ENCODE measurements around the gene KIF26A.

KIF26A gene

DNA sequence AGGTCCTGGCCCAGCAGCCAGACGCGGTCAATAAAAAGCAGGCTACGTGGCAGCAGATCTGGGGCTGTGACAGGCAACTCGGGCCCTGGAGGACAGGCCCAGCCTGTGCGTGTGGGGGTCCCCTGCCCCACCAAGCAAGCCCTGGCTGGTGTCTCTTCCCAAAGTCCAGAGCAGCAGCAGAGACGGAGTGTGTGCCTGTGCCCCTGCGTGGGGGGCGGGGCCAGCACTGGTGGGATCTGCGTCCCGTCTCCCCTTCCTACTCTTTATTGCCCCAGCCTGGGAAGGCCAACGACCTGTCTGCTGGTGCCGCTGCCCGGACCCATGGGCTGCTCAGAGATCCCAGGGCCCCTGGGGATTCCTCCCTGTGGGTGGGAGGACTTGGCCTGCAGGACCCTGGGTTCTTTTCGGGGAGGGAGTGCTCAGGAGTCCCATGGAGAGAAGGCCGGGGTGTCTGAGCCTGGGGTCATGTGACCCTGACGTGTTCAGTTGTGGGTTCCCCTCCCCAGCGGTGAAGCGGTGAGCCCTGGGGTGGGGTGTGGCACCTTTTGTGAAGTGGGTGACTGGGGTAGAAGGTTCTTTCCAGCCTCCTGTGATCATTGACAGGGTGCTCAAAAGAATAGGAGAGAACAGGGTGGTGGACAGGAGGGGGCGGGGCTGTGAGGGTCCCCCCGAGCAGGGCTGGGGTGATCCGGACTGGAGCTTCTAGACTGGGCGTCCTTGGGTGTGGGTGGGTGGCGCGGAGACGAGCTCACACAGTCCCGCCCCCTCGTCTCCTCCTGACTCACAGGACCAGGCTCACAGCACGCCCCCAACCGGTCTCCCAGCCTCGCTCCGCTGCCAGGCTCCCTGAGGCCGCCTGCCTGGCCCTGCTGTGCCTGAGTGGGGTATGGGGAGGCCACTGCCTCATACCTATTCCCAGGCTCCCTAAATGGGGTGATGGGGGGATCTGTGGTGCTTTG lies 30.5 kb upstream of the KIF26A start:
- Histone ChIP-seq H3K4me3 (ENCODE audit: low read depth in 1 of 5, low read length in 5 of 5) (no peak overlapping the region), H3K9ac (ENCODE audit: low read length in 5 of 5) (no peak overlapping the region), H3K27ac (ENCODE audit: low read depth, low read length) (no peak overlapping the region), H3K27me3 (ENCODE audit: control insufficient read depth in 5 of 5, insufficient read depth in 4 of 5, low read length in 5 of 5) (peaks cover 10 to 34% (median 21%) of the 10 kb centered on the region in 5 donors), H3K9me3 (ENCODE audit: control insufficient read depth in 5 of 5, low read length in 5 of 5) (no peaks in the 10 kb centered on the region), H3K36me3 (ENCODE audit: control insufficient read depth in 5 of 5, insufficient read depth in 5 of 5, low read length in 5 of 5) (no peaks in the 10 kb centered on the region), H3K4me1 (ENCODE audit: control insufficient read depth in 5 of 5, insufficient read depth in 5 of 5, low read length in 5 of 5) (no peaks in the 10 kb centered on the region)

DNA sequence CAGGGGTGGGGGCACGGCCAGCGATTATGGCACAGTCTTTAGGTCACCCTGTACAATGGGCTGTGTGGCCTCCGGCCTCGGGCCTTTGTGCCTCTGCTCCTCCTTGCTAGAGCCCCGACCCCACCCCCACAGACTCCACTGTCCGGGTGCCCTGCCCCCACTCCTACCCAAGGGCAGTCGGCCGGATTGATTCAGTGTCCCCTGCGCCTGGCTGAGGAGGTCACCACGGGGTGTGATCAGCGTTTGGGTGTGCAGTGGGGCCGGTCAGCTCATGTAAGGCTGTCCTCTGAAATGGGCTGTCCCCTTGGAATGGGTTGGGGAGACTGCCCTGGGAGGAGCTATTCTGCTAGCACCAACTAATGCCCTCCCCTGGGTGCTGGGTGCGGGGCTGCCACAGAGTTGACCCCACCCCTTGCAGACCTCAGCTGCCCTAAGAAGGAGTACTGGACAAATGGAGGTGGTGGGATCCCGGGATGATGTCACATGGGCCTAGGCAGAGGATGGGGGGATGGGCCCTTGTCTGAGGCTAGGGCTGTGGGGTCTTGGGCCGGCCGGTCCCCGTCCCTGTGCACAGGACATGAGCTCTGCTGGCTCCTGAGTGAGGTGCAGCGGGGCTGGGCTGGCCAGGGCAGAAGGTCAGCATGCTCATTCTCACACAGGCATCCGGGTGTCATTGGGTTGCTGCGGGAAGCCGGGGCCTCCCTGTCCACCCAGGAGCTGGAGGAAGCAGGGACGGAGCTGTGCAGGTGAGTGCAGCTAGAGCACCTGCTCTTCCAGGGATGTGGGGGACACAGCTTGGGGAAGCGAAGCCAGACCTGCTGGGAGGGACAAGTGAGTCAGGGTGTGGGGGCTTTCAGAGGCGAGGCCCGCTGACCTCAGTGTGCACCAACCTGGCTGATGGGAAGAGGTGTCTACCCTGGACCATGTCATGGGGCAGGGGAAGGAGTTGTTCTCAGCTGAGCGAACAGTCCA lies 29.5 kb upstream of the KIF26A start:
- H3K4me3 ChIP-seq (ENCODE audit: low read depth in 1 of 5, low read length in 5 of 5) = no peak overlapping the region
- peaks cover 9 to 29% (median 24%) of the 10 kb centered on the region in 5 donors for H3K27me3 ChIP-seq (ENCODE audit: control insufficient read depth in 5 of 5, insufficient read depth in 4 of 5, low read length in 5 of 5)
- no peaks in the 10 kb centered on the region for H3K36me3 ChIP-seq (ENCODE audit: control insufficient read depth in 5 of 5, insufficient read depth in 5 of 5, low read length in 5 of 5)
- H3K27ac ChIP-seq (ENCODE audit: low read depth, low read length) = no peak overlapping the region
- no peaks in the 10 kb centered on the region for H3K9me3 ChIP-seq (ENCODE audit: control insufficient read depth in 5 of 5, low read length in 5 of 5)
- H3K9ac ChIP-seq (ENCODE audit: low read length in 5 of 5) = no peak overlapping the region
- H3K4me1 ChIP-seq (ENCODE audit: control insufficient read depth in 5 of 5, insufficient read depth in 5 of 5, low read length in 5 of 5) = no peaks in the 10 kb centered on the region

DNA sequence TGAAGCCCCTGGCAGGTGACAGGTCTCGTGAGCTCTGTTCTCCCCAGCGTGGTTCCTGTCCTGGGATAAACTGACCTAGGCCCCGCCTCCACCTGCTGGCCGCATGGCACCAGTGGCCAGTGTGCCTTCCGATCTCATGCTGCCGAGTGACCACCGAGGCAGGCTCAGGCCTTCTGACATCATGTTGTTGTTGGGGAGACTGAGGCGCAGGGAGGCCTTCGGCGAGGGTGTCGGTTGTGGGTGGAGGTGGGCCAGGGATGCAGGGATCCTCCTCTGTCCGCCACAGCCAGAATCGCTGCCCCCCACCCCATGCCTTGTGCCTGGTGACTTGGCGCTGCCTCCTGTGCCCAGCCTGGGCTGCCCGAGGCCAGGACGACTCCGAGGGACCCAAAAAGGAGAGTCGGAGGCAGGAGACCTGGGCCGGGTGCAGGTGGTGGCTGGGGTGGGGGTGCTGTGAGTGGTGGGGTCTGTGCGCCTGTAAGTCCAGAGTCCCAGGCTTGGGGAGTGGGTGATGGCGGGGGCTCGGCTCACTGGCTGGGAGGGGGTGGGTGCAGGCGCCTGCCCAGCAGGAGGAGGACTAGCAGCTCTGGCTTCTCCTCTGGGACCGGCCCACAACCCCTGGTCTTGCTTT lies 28.5 kb upstream of the KIF26A start:
- H3K9ac ChIP-seq (ENCODE audit: low read length in 5 of 5) = no peak overlapping the region
- H3K36me3 ChIP-seq (ENCODE audit: control insufficient read depth in 5 of 5, insufficient read depth in 5 of 5, low read length in 5 of 5) = no peaks in the 10 kb centered on the region
- no peak overlapping the region for H3K27ac ChIP-seq (ENCODE audit: low read depth, low read length)
- no peak overlapping the region for H3K4me3 ChIP-seq (ENCODE audit: low read depth in 1 of 5, low read length in 5 of 5)
- no peaks in the 10 kb centered on the region for H3K9me3 ChIP-seq (ENCODE audit: control insufficient read depth in 5 of 5, low read length in 5 of 5)
- no peaks in the 10 kb centered on the region for H3K4me1 ChIP-seq (ENCODE audit: control insufficient read depth in 5 of 5, insufficient read depth in 5 of 5, low read length in 5 of 5)
- peaks cover 12 to 36% (median 30%) of the 10 kb centered on the region in 5 donors for H3K27me3 ChIP-seq (ENCODE audit: control insufficient read depth in 5 of 5, insufficient read depth in 4 of 5, low read length in 5 of 5)

DNA sequence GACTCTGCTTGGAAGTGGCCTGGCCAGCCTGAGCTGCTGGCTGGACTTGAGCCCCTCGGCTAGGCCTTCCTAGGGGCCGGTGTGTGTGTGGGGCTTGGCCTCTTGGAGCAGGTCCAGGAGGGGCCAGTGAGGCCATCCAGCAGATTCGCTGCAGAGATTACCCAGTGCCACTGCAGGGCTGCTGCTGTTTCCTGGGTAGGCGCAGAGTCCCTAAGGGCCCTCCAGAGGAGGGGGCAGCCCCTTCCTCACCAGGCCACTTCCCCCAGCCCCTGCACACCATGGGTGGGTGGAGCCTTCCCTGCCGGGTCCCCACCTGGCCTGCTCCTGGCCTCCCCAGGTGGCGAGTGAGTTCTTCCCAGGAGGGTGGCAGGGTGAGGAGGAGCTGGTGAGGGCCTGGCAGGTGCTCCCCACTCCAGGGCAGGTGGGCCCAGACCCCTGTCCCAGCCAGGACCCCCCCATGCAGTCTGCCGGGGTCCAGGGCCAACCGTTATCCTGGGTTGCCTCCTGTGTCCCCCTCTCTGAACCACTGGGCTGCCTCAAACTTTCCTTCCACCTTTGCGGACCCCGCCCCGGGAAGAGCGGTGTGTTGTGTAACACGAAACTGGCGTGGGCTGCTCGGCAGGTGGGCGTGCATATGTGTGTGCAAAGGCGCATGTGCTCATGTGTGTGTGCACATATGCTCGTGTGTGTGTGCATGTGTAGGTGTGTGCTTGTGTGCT lies 27.7 kb upstream of the KIF26A start:
- no peak overlapping the region for H3K9ac ChIP-seq (ENCODE audit: low read length in 5 of 5)
- H3K4me3 ChIP-seq (ENCODE audit: low read depth in 1 of 5, low read length in 5 of 5) = no peak overlapping the region
- H3K9me3 ChIP-seq (ENCODE audit: control insufficient read depth in 5 of 5, low read length in 5 of 5) = no peaks in the 10 kb centered on the region
- H3K27ac ChIP-seq (ENCODE audit: low read depth, low read length) = no peak overlapping the region
- no peaks in the 10 kb centered on the region for H3K4me1 ChIP-seq (ENCODE audit: control insufficient read depth in 5 of 5, insufficient read depth in 5 of 5, low read length in 5 of 5)
- H3K36me3 ChIP-seq (ENCODE audit: control insufficient read depth in 5 of 5, insufficient read depth in 5 of 5, low read length in 5 of 5) = no peaks in the 10 kb centered on the region
- H3K27me3 ChIP-seq (ENCODE audit: control insufficient read depth in 5 of 5, insufficient read depth in 4 of 5, low read length in 5 of 5) = peaks cover 16 to 41% (median 35%) of the 10 kb centered on the region in 5 donors

DNA sequence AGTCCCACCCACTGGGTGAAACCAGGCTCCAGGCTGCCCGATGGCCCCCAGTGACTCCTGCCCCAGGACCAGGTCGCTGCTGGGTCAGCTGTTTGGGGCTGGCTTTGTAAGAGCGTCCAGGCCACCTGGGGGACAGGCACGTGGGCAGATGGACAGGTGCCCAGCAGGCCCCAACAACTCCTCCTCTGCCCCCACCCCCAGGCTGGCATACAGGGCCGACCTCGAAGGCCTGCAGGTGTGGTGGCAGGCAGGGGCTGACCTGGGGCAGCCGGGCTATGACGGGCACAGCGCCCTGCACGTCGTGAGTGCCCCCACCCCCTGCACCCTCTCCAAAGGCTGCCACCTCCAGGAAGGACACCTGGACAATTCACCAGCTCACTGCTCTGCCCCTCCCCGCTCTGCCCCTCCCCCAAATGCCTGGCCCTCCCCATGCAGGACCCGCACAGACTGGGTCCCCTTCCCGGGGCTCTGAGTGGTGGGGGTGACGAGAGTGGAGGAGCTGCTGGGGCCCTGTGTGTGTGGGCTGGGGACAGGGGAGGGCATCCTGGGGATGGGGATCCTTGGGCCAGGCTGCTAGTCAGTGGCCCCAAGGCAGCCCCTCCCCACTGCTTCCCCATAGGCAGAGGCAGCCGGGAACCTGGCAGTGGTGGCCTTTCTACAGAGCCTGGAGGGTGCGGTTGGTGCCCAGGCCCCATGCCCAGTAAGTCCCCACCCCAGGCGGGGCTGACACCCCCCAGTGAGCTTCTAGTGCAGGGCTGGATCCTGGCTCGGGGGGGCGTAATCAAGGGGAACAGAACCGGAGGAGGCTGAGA lies 26.9 kb upstream of the KIF26A start:
- H3K4me1 ChIP-seq (ENCODE audit: control insufficient read depth in 5 of 5, insufficient read depth in 5 of 5, low read length in 5 of 5) = peaks cover 0 to 5% (median 4%) of the 10 kb centered on the region in 5 donors
- no peak overlapping the region for H3K4me3 ChIP-seq (ENCODE audit: low read depth in 1 of 5, low read length in 5 of 5)
- H3K27me3 ChIP-seq (ENCODE audit: control insufficient read depth in 5 of 5, insufficient read depth in 4 of 5, low read length in 5 of 5) = peaks cover 23 to 47% (median 39%) of the 10 kb centered on the region in 5 donors
- H3K9ac ChIP-seq (ENCODE audit: low read length in 5 of 5) = no peak overlapping the region
- H3K27ac ChIP-seq (ENCODE audit: low read depth, low read length) = no peak overlapping the region
- H3K9me3 ChIP-seq (ENCODE audit: control insufficient read depth in 5 of 5, low read length in 5 of 5) = no peaks in the 10 kb centered on the region
- no peaks in the 10 kb centered on the region for H3K36me3 ChIP-seq (ENCODE audit: control insufficient read depth in 5 of 5, insufficient read depth in 5 of 5, low read length in 5 of 5)

DNA sequence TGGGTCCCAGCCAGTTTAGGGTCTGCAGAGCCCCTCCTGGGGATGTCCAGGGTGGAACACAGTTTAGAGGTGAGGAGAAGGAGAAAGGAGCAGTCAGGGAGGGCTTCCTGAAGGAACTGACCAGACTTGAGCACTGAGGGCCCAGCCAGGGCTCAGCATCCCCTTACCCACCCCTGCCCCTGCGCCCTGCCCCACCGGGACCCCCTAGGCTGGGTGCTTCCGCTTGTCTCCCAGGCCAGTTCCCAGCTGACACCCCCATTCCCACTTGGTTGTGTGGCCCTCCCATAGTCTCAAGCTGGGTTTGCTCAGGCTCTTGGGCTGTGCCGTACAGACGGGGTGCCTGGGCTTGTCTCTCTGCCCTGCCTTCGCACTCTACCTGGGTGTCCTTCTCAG lies 26.3 kb upstream of the KIF26A start:
- Histone ChIP-seq H3K9me3 (ENCODE audit: control insufficient read depth in 5 of 5, low read length in 5 of 5) (no peaks in the 10 kb centered on the region), H3K9ac (ENCODE audit: low read length in 5 of 5) (no peak overlapping the region), H3K36me3 (ENCODE audit: control insufficient read depth in 5 of 5, insufficient read depth in 5 of 5, low read length in 5 of 5) (no peaks in the 10 kb centered on the region), H3K27ac (ENCODE audit: low read depth, low read length) (no peak overlapping the region), H3K4me1 (ENCODE audit: control insufficient read depth in 5 of 5, insufficient read depth in 5 of 5, low read length in 5 of 5) (peaks cover 0 to 8% (median 6%) of the 10 kb centered on the region in 5 donors), H3K27me3 (ENCODE audit: control insufficient read depth in 5 of 5, insufficient read depth in 4 of 5, low read length in 5 of 5) (peaks cover 24 to 49% (median 37%) of the 10 kb centered on the region in 5 donors), H3K4me3 (ENCODE audit: low read depth in 1 of 5, low read length in 5 of 5) (no peak overlapping the region)

DNA sequence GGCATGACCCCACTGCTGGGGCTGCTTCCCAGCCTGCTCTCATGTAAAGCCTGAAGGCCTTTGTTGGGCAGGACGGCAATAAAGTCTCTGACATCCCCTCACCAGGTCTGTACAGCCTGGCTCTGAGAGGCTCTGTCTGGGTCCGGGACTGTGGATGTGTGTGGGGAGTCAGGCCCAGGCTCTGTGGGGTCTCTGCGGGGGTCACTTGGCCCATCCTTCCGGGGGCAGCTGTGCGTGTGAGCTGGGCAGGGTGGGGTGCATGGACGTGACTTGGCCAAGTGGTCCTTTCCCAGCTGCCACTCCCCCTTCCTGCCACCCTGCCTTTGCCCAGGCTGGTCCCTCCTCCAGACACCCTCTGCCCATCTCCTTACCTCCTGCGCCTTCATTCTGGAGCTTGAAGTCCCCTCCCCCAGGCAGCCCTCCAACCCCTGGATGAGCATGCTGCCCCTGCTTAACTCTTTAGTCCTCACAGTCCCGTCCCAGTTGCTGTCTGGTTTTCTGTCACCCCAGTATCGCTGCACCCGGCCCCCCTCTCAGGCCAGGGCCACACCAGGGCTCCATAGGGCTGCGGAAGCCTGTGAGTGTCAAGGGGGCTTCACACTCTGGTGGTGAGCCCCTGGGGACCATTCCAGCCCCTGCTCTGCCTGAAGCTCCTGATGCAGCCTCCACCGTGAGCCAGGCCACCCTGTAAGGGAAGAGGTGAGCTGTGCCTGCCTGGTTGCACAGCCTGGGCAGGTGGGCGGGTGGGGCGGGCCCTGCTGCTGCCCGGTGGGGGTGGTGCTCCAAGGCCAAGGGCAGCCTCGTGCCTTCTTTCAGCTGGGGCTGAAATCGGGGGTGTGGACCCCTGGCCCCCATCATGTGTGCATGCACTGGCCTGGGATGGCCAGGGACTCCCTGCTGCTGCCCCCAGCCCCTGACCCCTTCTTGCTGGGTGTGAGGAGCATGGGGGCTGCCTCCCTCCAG lies 25.5 kb upstream of the KIF26A start:
- no peak overlapping the region for H3K9ac ChIP-seq (ENCODE audit: low read length in 5 of 5)
- H3K27ac ChIP-seq (ENCODE audit: low read depth, low read length) = no peak overlapping the region
- H3K27me3 ChIP-seq (ENCODE audit: control insufficient read depth in 5 of 5, insufficient read depth in 4 of 5, low read length in 5 of 5) = peaks cover 27 to 52% (median 45%) of the 10 kb centered on the region in 5 donors
- no peaks in the 10 kb centered on the region for H3K9me3 ChIP-seq (ENCODE audit: control insufficient read depth in 5 of 5, low read length in 5 of 5)
- H3K36me3 ChIP-seq (ENCODE audit: control insufficient read depth in 5 of 5, insufficient read depth in 5 of 5, low read length in 5 of 5) = no peaks in the 10 kb centered on the region
- H3K4me1 ChIP-seq (ENCODE audit: control insufficient read depth in 5 of 5, insufficient read depth in 5 of 5, low read length in 5 of 5) = peaks cover 0 to 15% (median 8%) of the 10 kb centered on the region in 5 donors
- no peak overlapping the region for H3K4me3 ChIP-seq (ENCODE audit: low read depth in 1 of 5, low read length in 5 of 5)
